Measurements from ENCODE around the gene MMD2.

The MMD2 gene

DNA sequence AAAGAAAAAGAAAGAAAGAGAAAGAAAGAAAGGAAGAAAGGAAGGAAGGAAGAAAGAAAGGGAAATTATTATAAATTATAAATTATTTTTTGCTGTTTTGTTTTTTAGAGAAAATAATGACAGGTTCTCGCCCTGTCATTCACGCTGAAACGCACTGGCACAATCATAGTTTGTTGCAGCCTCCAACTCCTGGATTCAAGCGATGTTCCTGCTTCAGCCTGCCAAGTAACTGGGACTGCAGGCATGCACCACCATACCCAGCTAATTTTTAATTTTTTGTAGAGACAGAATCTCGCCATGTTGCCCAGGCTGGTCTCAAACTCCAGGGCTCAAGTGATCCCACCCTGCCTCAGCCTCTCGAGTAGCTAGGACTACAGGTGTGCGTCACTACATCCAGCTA, 21.6 kb downstream of the MMD2 start:
- no peak for TF ChIP-seq CTCF (IDR thresholded peaks at IDR 0.05; ENCODE audit: low read depth, low read length)
- no peak for DNase-seq (ENCODE audit: extremely low read depth, low read depth)

GRCh38 chr7:4934419-4935025, 24.5 kb downstream of the MMD2 start:
- no peak for DNase-seq (ENCODE audit: extremely low read depth, low read depth)
- TF ChIP-seq CTCF (IDR thresholded peaks at IDR 0.05; ENCODE audit: low read depth, low read length), result no peak

GRCh38 chr7:4931943-4932342, 27.0 kb downstream of the MMD2 start:
- no peak for TF ChIP-seq CTCF (IDR thresholded peaks at IDR 0.05; ENCODE audit: low read depth, low read length)

DNA sequence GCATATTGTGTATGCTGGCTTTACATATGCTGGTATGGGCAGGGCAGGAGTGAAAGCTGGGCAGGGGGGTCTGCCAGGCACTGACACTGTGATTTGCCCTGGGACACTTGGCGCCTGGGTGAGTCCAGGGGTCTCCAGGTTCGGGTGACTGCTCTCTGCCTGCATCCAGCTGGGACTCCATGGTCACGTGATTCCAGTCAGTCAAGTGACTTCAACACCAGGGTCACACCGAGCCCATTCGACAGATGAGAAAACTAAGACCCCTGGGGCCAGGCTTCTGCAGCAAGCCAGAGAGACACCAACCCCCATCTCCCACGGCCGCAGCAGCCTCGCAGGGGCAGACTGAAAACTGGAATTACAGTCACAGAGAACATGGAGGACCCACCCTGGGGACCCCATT, 30.0 kb downstream of the MMD2 start:
- no peak for TF ChIP-seq CTCF (IDR thresholded peaks at IDR 0.05; ENCODE audit: low read depth, low read length)

More at GRCh38 chr7:4931943-4932342, 27.0 kb downstream of the MMD2 start:
- DNase-seq (ENCODE audit: extremely low read depth, low read depth), result no peak

GRCh38 chr7:4928445-4928844, 30.5 kb downstream of the MMD2 start:
- no peak for TF ChIP-seq CTCF (IDR thresholded peaks at IDR 0.05; ENCODE audit: low read depth, low read length)

More for the DNA sequence above, 30.0 kb downstream of the MMD2 start:
- DNase-seq (ENCODE audit: extremely low read depth, low read depth), result no peak

DNA sequence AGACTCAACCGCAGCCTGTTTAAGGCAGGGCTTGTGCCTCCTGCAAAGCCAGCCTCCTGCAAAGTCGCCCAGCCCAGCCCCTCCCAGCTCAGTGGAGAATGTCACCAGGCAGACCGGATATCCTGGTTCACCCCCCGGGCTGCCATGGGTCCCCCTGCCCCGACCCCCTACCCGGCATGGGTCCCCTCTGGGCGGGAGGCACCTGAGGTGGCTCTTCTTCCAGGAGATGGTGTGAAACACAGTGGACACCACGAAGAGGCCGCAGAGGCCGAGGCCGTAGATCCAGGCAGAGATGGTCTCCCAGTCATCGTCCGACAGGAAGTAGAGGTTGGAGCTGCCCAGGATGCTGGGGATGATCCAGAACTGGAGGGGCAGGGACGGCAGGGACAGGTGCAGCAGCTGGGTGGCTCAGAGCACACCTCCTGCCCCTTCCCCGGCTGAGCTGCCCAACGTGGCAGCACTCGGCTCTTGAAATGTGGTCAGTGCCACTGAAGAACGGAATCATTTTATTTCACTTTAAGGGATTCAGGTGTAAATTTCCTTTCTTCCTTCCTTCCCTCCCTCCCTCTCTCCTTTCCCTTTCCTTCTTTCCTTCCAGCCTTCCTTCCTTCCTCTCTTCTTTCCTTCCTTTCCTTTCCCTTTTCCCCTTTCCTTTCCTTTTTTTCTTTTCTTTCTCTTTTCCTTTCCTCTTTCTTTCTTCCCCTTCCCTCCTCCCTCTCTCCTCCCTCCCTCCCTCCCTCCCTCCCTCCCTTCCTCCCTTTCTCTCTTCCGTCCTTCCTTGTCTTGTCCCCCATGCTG, 38.8 kb downstream of the MMD2 start:
- no peak for DNase-seq (ENCODE audit: extremely low read depth, low read depth)
- no peak for TF ChIP-seq CTCF (IDR thresholded peaks at IDR 0.05; ENCODE audit: low read depth, low read length)

More at GRCh38 chr7:4928445-4928844, 30.5 kb downstream of the MMD2 start:
- no peak for DNase-seq (ENCODE audit: extremely low read depth, low read depth)

DNA sequence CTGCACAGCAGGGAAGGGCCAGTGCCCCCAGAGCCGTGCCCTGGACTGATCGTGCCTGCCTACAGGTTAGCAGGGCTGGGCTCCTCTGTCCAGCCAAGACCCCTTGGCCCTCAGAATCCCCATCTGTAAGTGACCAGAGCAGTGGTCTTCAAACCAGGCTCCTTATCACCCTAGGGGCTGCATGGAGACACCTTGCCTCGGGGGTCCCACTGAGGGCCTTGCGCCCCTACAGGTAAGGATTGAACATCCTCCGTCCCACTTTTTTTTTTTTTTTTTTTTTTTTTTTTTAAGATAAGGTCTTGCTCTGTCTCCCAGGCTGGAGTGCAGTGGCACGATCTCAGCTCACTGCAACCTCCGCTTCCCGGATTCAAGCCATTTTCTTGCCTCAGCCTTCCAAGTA, 42.9 kb downstream of the MMD2 start:
- TF ChIP-seq CTCF (IDR thresholded peaks at IDR 0.05; ENCODE audit: low read depth, low read length), result no peak
- no peak for DNase-seq (ENCODE audit: extremely low read depth, low read depth)
